GM18867 (cell line): ENCODE measurements around the gene HLA-F.

Experiments
- ATAC-seq: cut with Tn5 transposase; IDR thresholded peaks from one replicate; pipeline ENCODE4 v1.9.1; 2021; ENCODE audit warnings: mild to moderate bottlenecking, moderate library complexity; ENCODE audit not compliant: unreplicated experiment

Gene HLA-F

GRCh38 chr6:29759457-29759856 is 36.2 kb downstream of the HLA-F start:
- no peak for ATAC-seq

- no peak for ATAC-seq
Measured at GRCh38 chr6:29760328-29760727, 37.1 kb downstream of the HLA-F start.

- no peak for ATAC-seq
Measured at GRCh38 chr6:29762051-29762450, 38.8 kb downstream of the HLA-F start.

GRCh38 chr6:29762781-29763214 is 39.6 kb downstream of the HLA-F start:
- no peak for ATAC-seq

GRCh38 chr6:29763491-29764289 is 40.5 kb downstream of the HLA-F start:
- ATAC-seq = no peak

- no peak for ATAC-seq
Measured at GRCh38 chr6:29764422-29765196, 41.4 kb downstream of the HLA-F start.

- no peak for ATAC-seq
Measured at GRCh38 chr6:29769336-29769735, 46.1 kb downstream of the HLA-F start.

GRCh38 chr6:29770306-29770705 is 47.1 kb downstream of the HLA-F start:
- ATAC-seq = no peak

GRCh38 chr6:29776684-29777083 is 53.5 kb downstream of the HLA-F start:
- no peak for ATAC-seq
